Left cardiac atrium (tissue), 4 donors: ENCODE data around the gene C3orf20. TPM values are rescaled to one million over a fixed set of nuclear protein-coding genes. Genes with fewer than 3 reads are reported as not detected.

Experiments
- ATAC-seq, 2 donors: fragments of 200-7000 bp; cut with Tn5 transposase; one replicate each; pipeline ENCODE4 v1.9.1; 2020; ENCODE audit warnings: mild to moderate bottlenecking in 2 of 2, moderate library complexity in 2 of 2
- DNase-seq: peaks from one replicate; pipeline ENCODE4 v3.0.0-alpha.2; 2020
- intact Hi-C, 2 donors: fragments of 100-400 bp; cut with DNase I; formaldehyde crosslinking; loops; one replicate each; pipeline versions ENCODE4 v1.14.1 to v1.15.1; 2022 to 2023
- total RNA-seq, 2 donors: library from RNA; stranded (reverse); fragmentation: NEBNext Ultra II Directional; extraction: Animal tissue kit (Norgen Biotek cat#: 25700); gene quantifications; one replicate each; pipeline ENCODE4 v1.2.1, GENCODE V29; 2021
- donor health status: DM: no; HTN: yes; CAD: no.
- donor health status: DM: no; HTN: yes; CAD: no; lungs with severe emphysema.
- donor health status: DM: yes; HTN: yes; CAD: no.
- donor health status: Dilated cardiomyopathy.

The C3orf20 gene
- total RNA-seq, 2 donors from 2014 or later, result 0.10 TPM; not detected in 1

GRCh38 chr3:14688525-14688924, 13.6 kb downstream of the C3orf20 start:
- DNase-seq, result no peak
- no peak for ATAC-seq
- intact Hi-C loops, result no loop called here

GRCh38 chr3:14689247-14689980, 14.5 kb downstream of the C3orf20 start:
- ATAC-seq (no peak), DNase-seq (no peak)
- intact Hi-C loops, result no loop called here

- intact Hi-C loops, result no loop called here
- ATAC-seq, result no peak
- DNase-seq, result no peak
These were observed 16.3 kb downstream of the C3orf20 start for GRCh38 chr3:14691239-14691638.

GRCh38 chr3:14691719-14692118, 16.8 kb downstream of the C3orf20 start:
- no peak for ATAC-seq
- intact Hi-C loops, result no loop called here
- DNase-seq, result no peak

- no peak for DNase-seq
- ATAC-seq, result no peak
- intact Hi-C loops, result no loop called here
These were observed 23.8 kb downstream of the C3orf20 start for GRCh38 chr3:14698601-14699244.

- ATAC-seq, result peak; percentile 76 to 91
- intact Hi-C loops, result no loop called here
- DNase-seq, result peak; percentile 31
These were observed 24.7 kb downstream of the C3orf20 start for GRCh38 chr3:14699643-14700042.

GRCh38 chr3:14700891-14701290, 25.9 kb downstream of the C3orf20 start:
- intact Hi-C loops, result no loop called here
- no peak for DNase-seq
- ATAC-seq, result no peak

- intact Hi-C loops, result no loop called here
- no peak for DNase-seq
- no peak for ATAC-seq
These were observed 26.7 kb downstream of the C3orf20 start for GRCh38 chr3:14701676-14702075.

GRCh38 chr3:14703128-14703750, 28.3 kb downstream of the C3orf20 start:
- intact Hi-C loops, result no loop called here
- ATAC-seq (no peak), DNase-seq (no peak)

- intact Hi-C loops, result no loop called here
- no peak for ATAC-seq
- DNase-seq, result no peak
These were observed 28.9 kb downstream of the C3orf20 start for GRCh38 chr3:14703791-14704190.

GRCh38 chr3:14706096-14706495, 31.2 kb downstream of the C3orf20 start:
- intact Hi-C loops, result no loop called here
- DNase-seq, result no peak
- ATAC-seq, result no peak

- DNase-seq (no peak), ATAC-seq (no peak)
- intact Hi-C loops, result no loop called here
These were observed 41.6 kb downstream of the C3orf20 start for GRCh38 chr3:14716591-14716990.

GRCh38 chr3:14717307-14717706, 42.4 kb downstream of the C3orf20 start:
- DNase-seq, result no peak
- intact Hi-C loops, result no loop called here
- ATAC-seq, result no peak

- ATAC-seq, result no peak
- DNase-seq, result no peak
- intact Hi-C loops, result no loop called here
These were observed 43.6 kb downstream of the C3orf20 start for GRCh38 chr3:14718539-14718938.

- DNase-seq, result no peak
- ATAC-seq, result no peak
- intact Hi-C loops, result no loop called here
These were observed 44.1 kb downstream of the C3orf20 start for GRCh38 chr3:14719006-14719405.

- intact Hi-C loops, result no loop called here
- ATAC-seq (no peak), DNase-seq (no peak)
These were observed 46.4 kb downstream of the C3orf20 start for GRCh38 chr3:14721126-14721864.

GRCh38 chr3:14725013-14725412, 50.1 kb downstream of the C3orf20 start:
- intact Hi-C loops, result no loop called here
- no peak for DNase-seq
- peak; percentile 24 to 59 for ATAC-seq

- ATAC-seq, result peak; percentile 89 to 91
- DNase-seq, result peak; percentile 54
- intact Hi-C loops, result no loop called here
These were observed 50.9 kb downstream of the C3orf20 start for GRCh38 chr3:14725564-14726440.

- intact Hi-C loops, result no loop called here
- ATAC-seq (peak in 1 of 2 donors; percentile 12), DNase-seq (no peak)
These were observed 51.5 kb downstream of the C3orf20 start for GRCh38 chr3:14726441-14726780.
